WTC11 (cell line): ENCODE results near the gene CFAP20DC. TPM values are rescaled to one million over a fixed set of nuclear protein-coding genes. Genes with fewer than 3 reads are reported as not detected.
A peak's percentile ranks its signal among the peaks of the same experiment; 100 is the strongest.

ENCODE experiments used
- ATAC-seq: fragments of 200-7000 bp; cut with Tn5 transposase; 2 replicates; pipeline ENCODE4 v1.10.0; 2021; ENCODE audit warnings: mild to moderate bottlenecking, moderate library complexity
- CTCF ChIA-PET: fragments of 300-600 bp; sonication (Branson Sonifier 250); formaldehyde crosslinking; loops from one replicate; lab custom pipeline; 2021; ENCODE audit warnings: antibody characterized with exemption; lab: Charles Lee
- POLR2A ChIA-PET: fragments of 350-600 bp; sonication (Branson Sonifier 250); formaldehyde crosslinking; loops from one replicate; lab custom pipeline; 2021; ENCODE audit warnings: antibody characterized with exemption; lab: Charles Lee
- DNase-seq: peaks from one replicate; pipeline ENCODE4 v3.0.0; 2021; ENCODE audit warnings: low spot score
- H3K27ac Mint-ChIP-seq: 2 replicates; pipeline ENCODE4 v1.8.0; 2021; ENCODE audit warnings: mixed read lengths
- H3K27me3 Mint-ChIP-seq: 2 replicates; pipeline ENCODE4 v1.8.0; 2021; ENCODE audit warnings: low read depth, mild to moderate bottlenecking, moderate library complexity, mixed read lengths
- H3K36me3 Mint-ChIP-seq: 2 replicates; pipeline ENCODE4 v1.8.0; 2021; ENCODE audit warnings: mixed read lengths
- H3K4me1 Mint-ChIP-seq: 2 replicates; pipeline ENCODE4 v1.8.0; 2022; ENCODE audit warnings: mixed read lengths
- H3K4me3 Mint-ChIP-seq: 2 replicates; pipeline ENCODE4 v1.8.0; 2021; ENCODE audit warnings: mild to moderate bottlenecking, moderate library complexity, mixed read lengths
- H3K9me3 Mint-ChIP-seq: 2 replicates; pipeline ENCODE4 v1.8.0; 2021; ENCODE audit warnings: mixed read lengths
- AFF4 ChIP-seq: sonication (generic); formaldehyde crosslinking; IDR thresholded peaks from 2 replicates; pipeline ENCODE4 v1.8.1; 2023; ENCODE audit warnings: mild to moderate bottlenecking, missing genetic modification reagents, borderline replicate concordance
- AR ChIP-seq: fragments of 250-450 bp; sonication (Bioruptor Pico); IDR thresholded peaks from 2 replicates; pipeline ENCODE4 v1.9.0; 2021; ENCODE audit warnings: mild to moderate bottlenecking
- ARID4B ChIP-seq: sonication (generic); formaldehyde crosslinking; IDR thresholded peaks from 2 replicates; pipeline ENCODE4 v1.8.0; 2023; ENCODE audit warnings: missing genetic modification reagents, mild to moderate bottlenecking, borderline replicate concordance
- ATF1 ChIP-seq: sonication (generic); formaldehyde crosslinking; IDR thresholded peaks from 2 replicates; pipeline ENCODE4 v1.8.1; 2023; ENCODE audit warnings: mild to moderate bottlenecking, moderate library complexity, missing genetic modification reagents
- ATF2 ChIP-seq: sonication (generic); formaldehyde crosslinking; IDR thresholded peaks from 2 replicates; pipeline ENCODE4 v1.8.1; 2022; ENCODE audit warnings: low read depth, missing genetic modification reagents, borderline replicate concordance
- CDX4 ChIP-seq: fragments of 250-450 bp; sonication (Bioruptor Pico); IDR thresholded peaks from 2 replicates; pipeline ENCODE4 v1.9.0; 2021; ENCODE audit warnings: moderate library complexity, mild to moderate bottlenecking, inconsistent platforms, borderline replicate concordance
- GTF2I ChIP-seq: fragments of 250-450 bp; sonication (Bioruptor Pico); conservative IDR thresholded peaks from 2 replicates; pipeline ENCODE4 v1.4.0; 2021; ENCODE audit warnings: mild to moderate bottlenecking
- NR1H2 ChIP-seq: sonication (generic); formaldehyde crosslinking; IDR thresholded peaks from 2 replicates; pipeline ENCODE4 v1.9.0; 2021; ENCODE audit warnings: mild to moderate bottlenecking, moderate library complexity, missing genetic modification reagents
- NR3C1 ChIP-seq: sonication (generic); formaldehyde crosslinking; conservative IDR thresholded peaks from 2 replicates; pipeline ENCODE4 v1.8.1; 2023; ENCODE audit warnings: low read depth, mild to moderate bottlenecking, missing genetic modification reagents
- OVOL2 ChIP-seq: fragments of 250-450 bp; sonication (Bioruptor Pico); IDR thresholded peaks from 2 replicates; pipeline ENCODE4 v1.9.0; 2021; ENCODE audit warnings: mild to moderate bottlenecking, borderline replicate concordance
- PREB ChIP-seq: sonication (generic); formaldehyde crosslinking; IDR thresholded peaks from 2 replicates; pipeline ENCODE4 v1.8.1; 2022; ENCODE audit warnings: mild to moderate bottlenecking, missing genetic modification reagents, moderate library complexity, borderline replicate concordance
- TP53 ChIP-seq: sonication (generic); formaldehyde crosslinking; IDR thresholded peaks from 2 replicates; pipeline ENCODE4 v1.8.1; 2023; ENCODE audit warnings: mild to moderate bottlenecking, missing genetic modification reagents
- ZNF396 ChIP-seq: fragments of 250-450 bp; sonication (Bioruptor Pico); IDR thresholded peaks from 2 replicates; pipeline ENCODE4 v1.8.0; 2021; ENCODE audit warnings: mild to moderate bottlenecking, moderate library complexity, borderline replicate concordance
- ZSCAN18 ChIP-seq: fragments of 250-450 bp; sonication (Bioruptor Pico); IDR thresholded peaks from 2 replicates; pipeline ENCODE4 v2.1.2; 2022; ENCODE audit warnings: mild to moderate bottlenecking, moderate library complexity
- total RNA-seq: library from RNA; stranded (reverse); gene quantifications from 3 replicates; pipeline ENCODE4 v1.2.3, GENCODE V29; 2021

CFAP20DC gene
- total RNA-seq, 1 experiment from 2014 or later = 4.9 TPM

GRCh38 chr3:58864480-58864879 is 185.3 kb downstream of the CFAP20DC start (continued):
- TF ChIP-seq ARID4B = no peak
- no peak for TF ChIP-seq ATF1 (CRISPR knock-in tag)
- TF ChIP-seq AFF4 (CRISPR knock-in tag) = no peak
- TF ChIP-seq ZNF396 (CRISPR knock-in tag) = no peak

- no peak overlapping the region for H3K4me3 Mint-ChIP-seq
- CTCF ChIA-PET = no interaction called here
- POLR2A ChIA-PET = no interaction called here
- no peaks in the 10 kb centered on the region for H3K36me3 Mint-ChIP-seq
- DNase-seq (no peak), ATAC-seq (no peak)
- peaks cover 51% of the 10 kb centered on the region for H3K4me1 Mint-ChIP-seq
- no peak for TF ChIP-seq OVOL2 (CRISPR knock-in tag)
- no peak for TF ChIP-seq TP53 (CRISPR knock-in tag)
- no peak for TF ChIP-seq ATF1 (CRISPR knock-in tag)
- TF ChIP-seq ATF2 = no peak
- H3K27me3 Mint-ChIP-seq = no peaks in the 10 kb centered on the region; the same call in 1 of the 2 replicates
- H3K27ac Mint-ChIP-seq = 0 out of 2 replicates have a peak overlapping the region, but pooled peaks have one; percentile 14
- H3K9me3 Mint-ChIP-seq = no peaks in the 10 kb centered on the region
Observed at GRCh38 chr3:58863206-58863605, 186.6 kb downstream of the CFAP20DC start.

- Mint-ChIP-seq H3K9me3 (no peaks in the 10 kb centered on the region), H3K27me3 (no peaks in the 10 kb centered on the region; the same call in 1 of the 2 replicates), H3K4me3 (no peak overlapping the region), H3K4me1 (peaks cover 43% of the 10 kb centered on the region), H3K27ac (no peak overlapping the region), H3K36me3 (no peaks in the 10 kb centered on the region)
- ChIA-PET CTCF (no interaction called here), POLR2A (no interaction called here)
- ATAC-seq (no peak), DNase-seq (no peak)
- TF ChIP-seq AR = no peak
- no peak for TF ChIP-seq ATF2
- no peak for TF ChIP-seq GTF2I (CRISPR knock-in tag)
- TF ChIP-seq ZSCAN18 (CRISPR knock-in tag) = no peak
- TF ChIP-seq PREB (CRISPR knock-in tag) = no peak
- TF ChIP-seq NR1H2 = no peak
- TF ChIP-seq CDX4 = no peak
- TF ChIP-seq NR3C1 (CRISPR knock-in tag) = no peak
Observed at GRCh38 chr3:58861551-58861950, 188.3 kb downstream of the CFAP20DC start.
